Activated T-cell treated with anti-CD3 and anti-CD28 coated beads, Interleukin-2, amount 50 U/mL, for 1 hour (primary cell): ENCODE data around the gene SLC50A1.

Experiments used
- DNase-seq: peaks from one replicate; pipeline ENCODE4 v3.0.0-alpha.2; 2020

Gene SLC50A1

DNA sequence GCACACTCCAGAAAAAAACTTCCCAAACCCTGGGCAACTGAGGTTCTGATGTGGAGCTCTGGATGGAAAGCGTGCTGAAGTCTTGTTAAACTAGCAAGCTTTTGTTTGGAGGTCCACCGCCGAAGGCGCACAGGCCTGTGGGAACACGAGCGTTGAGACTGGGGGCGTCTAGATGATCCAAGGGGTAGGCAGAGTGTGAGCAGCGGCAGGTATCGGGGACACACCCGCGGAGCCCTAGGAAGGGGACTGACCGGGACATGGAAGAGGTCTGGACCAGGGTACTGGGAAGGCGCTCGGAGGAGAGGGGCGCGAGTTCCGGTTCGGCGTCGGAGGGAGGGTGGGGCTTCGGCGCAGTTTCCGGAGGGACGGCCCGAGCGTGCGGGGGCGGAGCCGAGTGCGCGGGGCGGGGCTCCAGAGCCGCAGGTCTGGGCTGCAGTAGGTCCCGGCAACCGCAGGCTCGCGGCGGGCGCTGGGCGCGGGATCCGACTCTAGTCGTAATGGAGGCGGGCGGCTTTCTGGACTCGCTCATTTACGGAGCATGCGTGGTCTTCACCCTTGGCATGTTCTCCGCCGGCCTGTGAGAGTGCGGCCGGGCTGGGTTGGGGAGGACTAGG is at the start of gene SLC50A1:
Gene SLC50A1, plus strand, starts transcription at position 438 of the 614 bp plus-strand sequence. Its CDS starts 60 bp downstream, at position 498.
- DNase-seq: peak; percentile 92

- DNase-seq: peak; percentile 88
These were observed 49.4 kb upstream of the SLC50A1 start for GRCh38 chr1:155086128-155086741.

DNA sequence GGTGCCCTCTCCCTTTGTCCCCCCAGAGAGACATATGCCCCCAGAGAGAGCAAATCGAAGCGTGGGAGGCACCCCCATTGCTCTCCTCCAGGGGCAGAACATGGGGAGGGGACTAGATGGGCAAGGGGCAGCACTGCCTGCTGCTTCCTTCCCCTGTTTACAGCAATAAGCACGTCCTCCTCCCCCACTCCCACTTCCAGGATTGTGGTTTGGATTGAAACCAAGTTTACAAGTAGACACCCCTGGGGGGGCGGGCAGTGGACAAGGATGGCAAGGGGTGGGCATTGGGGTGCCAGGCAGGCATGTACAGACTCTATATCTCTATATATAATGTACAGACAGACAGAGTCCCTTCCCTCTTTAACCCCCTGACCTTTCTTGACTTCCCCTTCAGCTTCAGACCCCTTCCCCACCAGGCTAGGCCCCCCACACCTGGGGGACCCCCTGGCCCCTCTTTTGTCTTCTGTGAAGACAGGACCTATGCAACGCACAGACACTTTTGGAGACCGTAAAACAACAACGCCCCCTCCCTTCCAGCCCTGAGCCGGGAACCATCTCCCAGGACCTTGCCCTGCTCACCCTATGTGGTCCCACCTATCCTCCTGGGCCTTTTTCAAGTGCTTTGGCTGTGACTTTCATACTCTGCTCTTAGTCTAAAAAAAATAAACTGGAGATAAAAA is 48.7 kb upstream of the SLC50A1 start:
- no peak for DNase-seq

GRCh38 chr1:155091071-155092051 is 44.3 kb upstream of the SLC50A1 start:
- DNase-seq: peak; percentile 83

DNA sequence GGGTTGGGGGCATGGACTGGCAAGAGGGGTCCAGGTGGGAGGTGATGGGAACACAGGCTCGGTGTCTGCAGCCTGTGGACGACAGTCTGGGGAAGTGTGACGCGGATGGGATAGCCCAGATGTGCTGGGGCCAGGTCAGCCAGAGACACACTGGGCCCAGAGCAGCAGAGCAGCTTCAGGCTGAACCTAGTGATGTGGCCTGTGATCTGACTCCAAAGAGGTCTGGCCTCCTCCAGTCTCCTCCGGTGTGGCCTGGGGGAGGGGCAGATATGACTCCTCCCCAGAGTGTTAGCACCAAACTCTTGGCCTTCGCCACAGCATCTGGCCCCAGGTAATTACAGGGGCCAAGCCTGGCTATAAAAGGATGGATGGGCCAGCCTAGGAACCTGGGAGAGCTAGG is 43.5 kb upstream of the SLC50A1 start:
- no peak for DNase-seq

DNA sequence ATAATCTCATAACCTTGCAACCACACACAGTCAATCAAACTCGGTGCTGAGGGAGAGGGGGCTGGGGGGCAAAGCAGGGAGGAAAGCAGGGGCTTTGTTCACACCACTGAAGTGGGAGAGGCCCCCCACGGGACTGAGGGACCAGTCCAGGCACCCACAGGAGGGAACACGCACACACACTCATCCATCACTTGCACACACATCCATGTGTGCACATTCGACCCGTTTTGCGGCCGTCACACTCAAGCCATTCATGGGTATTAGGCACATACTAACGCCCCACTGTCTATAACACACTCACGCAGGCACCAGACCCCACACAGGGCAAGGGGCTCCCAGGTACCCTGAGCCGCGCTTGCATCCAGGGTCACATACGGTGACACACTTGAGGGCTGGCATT is 43.0 kb upstream of the SLC50A1 start:
- no peak for DNase-seq

DNA sequence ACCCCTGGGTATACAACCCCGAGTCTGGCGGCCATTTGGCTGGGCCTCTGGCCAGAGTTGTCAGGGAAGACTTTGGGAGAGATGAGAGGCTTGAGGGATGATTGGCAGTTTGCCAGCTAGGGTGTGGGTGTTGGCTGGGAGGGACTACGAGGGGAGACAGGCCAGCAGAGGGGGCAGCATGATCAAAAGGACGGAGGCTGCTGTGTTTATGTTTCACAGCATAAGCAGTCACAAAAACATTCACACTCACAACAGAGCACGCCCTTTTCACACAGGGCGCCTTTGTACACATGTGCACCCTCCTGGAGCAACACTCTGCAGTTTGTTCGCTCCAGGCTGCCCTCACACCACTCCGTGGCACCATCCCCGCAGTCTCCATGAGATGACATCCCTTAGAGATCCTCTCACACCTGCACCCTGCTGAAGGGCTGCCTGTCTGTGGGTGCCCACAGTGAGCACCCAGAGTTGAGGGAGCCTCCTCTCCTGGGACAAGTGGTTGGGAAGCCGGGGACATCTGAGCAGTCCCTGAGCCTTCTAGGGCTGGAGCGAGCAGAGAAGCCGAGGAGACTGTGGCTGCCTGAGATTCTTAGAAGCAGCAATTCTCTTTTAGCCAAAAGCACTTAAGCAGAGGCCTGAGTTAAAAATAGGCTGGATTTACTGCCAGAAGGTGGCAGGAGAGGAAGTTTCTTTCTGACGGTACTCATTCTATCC is 41.6 kb upstream of the SLC50A1 start:
- no peak for DNase-seq

DNA sequence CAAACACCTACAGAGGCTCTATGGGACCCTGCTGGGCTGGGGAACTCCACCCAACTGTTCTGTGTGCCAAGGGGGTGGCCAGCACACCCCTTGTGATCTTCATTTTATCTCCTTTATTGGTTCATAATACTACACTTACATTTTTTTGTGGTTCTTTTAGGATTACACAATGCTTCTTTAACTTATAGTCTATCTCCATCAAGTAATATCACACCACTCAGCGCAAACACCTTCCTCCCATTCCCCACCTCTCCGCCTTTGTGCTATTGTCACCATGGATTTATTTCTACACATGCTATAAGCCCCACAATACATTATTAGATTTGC is 41.1 kb upstream of the SLC50A1 start:
- no peak for DNase-seq

GRCh38 chr1:155099331-155099730 is 36.3 kb upstream of the SLC50A1 start:
- DNase-seq: no peak

DNA sequence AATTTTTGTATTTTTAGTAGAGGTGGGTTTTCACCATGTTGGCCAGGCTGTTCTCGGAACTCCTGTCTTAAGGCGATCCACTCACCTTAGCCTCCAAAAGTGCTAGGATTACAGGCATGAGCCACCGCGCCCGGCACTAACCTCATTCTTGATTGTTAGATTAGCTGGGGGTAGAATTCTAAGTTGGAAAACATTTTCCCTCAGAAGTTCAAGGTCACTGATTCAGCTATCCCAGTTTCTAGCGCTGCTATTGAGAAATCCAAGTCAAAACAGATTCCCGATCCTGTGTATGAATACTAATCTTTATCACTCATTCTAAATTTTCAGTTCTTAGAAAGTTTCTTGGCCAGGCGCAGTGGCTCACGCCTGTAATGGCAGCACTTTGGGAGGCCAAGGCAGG is 32.3 kb upstream of the SLC50A1 start:
- DNase-seq: no peak

GRCh38 chr1:155104605-155105534 is 30.8 kb upstream of the SLC50A1 start:
- no peak for DNase-seq

DNA sequence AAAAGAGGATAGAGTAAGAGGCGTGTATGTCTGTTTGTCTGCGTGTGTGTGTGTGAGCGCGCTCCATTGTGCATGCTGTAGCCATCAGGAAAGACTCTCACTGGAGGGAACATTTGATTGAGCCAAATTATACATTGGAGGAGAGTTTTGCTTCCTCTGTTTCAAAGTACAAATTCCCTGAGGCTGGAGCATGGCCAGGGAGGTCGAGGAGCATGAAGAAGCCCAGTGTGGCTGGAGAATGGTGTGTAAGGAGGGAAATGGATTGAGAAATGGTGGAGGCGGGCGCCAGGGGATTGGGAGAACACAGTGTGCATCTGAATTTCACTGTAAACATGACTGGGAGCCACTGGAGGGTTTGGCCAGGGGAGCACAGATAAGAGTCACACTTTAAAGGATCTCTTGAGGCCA is 30.0 kb upstream of the SLC50A1 start:
- no peak for DNase-seq

DNA sequence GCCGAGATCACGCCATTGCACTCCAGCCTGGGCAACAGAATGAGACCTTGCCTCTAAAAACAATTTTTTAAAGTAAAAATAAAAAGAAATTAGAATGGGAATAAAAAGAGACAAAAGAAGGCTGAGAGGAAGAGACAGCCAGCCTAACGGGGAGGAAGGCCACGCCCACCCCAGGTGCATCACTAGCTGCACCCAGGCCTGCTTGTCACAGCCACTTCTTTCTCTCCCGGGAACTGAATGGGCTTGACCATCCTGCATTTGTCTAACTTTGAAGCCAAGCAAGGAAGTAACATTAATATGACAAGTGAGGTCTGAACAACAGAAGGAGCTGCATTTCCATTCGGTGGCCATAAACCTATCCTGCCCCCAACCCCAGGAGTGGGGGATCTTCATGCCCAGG is 28.8 kb upstream of the SLC50A1 start:
- no peak for DNase-seq

DNA sequence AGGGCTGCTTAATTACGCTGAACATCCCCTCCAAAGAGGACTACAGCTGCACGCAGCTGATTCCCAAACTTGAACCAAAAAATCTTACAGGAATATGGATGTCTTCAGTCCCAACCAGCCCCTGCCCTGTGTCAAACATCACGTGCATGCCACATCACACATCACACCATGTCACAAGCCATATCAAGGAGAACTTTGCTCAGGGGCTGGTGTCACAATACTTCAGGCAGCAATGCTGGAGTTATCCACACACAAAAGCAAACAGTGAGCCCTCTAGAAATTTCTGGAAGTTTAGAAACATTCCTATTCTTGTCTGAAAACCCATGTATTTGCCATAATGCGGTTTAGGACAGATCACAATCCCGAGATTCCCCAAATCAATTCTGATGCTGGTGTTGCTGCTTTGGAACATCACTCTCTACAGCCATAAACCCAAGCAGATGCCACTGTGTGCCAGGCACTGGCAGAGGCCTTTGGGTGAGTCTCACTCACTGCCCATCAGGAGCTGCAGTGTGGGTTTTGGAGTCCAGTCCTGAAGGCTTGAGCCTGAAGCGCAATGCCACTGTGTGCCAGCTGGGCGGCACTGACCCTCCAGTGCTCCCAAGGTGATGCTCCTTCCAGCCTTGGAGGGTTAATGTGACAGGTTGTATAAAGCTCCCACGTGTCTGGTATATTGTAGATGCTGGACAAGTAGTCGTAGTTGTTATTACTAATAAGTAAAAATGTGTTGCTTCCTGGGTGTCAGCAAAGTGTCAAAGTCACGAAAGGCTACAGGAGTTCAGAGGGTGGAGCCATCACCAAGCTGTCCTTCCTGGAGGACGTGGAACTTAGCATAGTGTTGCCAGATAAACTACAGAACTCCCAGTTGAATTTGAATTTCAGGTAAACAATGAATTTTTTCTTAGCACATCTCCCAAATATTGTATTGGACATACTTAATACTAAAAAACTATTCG is 28.1 kb upstream of the SLC50A1 start:
- DNase-seq: no peak

DNA sequence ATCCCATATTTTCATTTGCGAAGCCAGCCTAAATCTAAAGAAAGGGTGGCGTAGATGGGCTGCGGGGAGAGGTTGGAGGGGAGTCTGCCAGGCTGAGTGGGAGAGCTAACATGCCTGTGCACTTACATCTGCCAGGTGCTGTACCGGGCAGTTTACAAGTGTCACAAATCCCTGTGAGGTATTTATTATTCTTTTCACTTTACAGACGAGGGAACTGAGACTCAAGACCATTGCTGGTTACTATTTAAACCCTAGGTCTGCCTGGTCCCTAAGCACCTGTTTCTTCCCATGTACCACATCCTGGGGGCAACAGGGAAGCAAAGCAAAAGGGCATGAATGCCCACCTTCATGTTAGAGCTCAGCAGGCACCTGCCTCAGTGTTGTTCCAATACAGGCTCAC is 27.4 kb upstream of the SLC50A1 start:
- no peak for DNase-seq

DNA sequence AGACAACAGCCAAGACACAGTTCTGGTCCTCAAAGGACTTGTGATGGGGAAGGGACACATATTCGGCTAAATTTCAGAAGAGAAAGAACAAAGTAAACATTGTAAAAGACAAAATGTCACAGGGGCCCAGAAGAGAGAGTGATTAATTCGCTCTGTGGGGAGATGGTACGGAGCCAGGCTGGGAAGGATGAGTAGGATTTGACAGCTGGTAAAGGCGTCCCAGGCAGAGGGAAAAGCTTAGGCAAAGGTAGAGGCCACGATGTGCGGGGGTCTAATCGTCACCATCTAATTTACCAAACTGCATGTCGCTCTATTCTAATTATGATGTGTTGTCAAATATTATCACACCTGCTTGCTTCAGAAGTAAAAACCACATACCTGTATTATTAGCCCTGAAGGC is 25.3 kb upstream of the SLC50A1 start:
- DNase-seq: no peak

- no peak for DNase-seq
These were observed 24.8 kb upstream of the SLC50A1 start for GRCh38 chr1:155110826-155111225.

DNA sequence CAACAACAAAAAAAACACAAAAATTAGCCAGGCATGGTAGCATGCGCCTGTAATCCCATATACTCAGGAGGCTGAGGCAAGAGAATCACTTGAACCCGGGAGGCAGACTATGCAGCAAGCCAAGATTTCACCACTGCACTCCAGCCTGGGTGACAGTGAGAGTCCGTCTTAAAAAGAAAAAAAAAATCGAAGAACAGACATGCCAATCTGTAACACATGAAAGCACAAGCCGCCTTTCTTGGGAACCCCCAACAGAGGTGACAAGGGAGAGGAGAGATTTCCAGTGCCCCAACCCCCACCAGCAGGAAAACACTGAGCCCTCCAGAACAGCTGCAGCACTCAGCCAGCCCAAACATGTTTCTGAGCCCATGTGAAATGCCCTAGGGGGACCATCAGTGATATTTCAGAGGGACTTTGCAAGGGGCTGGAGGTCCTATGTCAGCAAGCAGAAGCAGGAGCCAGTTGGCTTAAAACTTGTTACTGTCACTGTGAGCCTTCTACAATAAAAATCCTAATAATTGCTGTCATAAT is 22.1 kb upstream of the SLC50A1 start:
- no peak for DNase-seq

DNA sequence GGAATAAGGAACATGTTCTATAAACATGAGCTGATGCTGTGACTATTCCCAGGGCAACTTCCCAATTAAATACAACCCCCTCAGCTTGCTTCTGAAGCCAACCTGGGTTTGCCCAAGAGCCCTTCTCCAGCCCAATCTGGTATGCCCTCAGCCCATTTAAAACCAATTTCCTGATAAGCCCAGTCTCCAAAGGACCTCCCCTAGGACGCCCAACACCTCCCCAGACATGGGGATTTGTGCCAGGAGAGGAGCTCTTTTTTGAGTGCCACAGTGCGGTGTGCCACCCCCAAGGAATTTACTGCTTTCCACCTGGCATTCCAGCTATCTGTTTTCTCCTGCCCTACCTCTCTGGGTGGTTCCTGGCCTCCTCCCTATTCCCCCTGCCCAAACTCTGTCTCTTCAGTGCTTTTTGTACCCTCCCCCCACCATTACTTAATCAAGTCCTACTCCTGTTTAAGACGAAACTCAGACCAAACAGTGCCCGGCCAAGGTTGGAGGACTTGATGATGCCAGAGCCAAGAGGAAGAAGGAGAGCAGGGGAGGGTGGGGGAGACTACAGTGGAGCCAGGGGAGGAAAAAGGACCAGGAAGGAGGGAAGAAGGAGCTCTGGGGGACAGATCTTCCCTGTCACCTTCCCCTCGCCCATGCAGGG is 19.4 kb upstream of the SLC50A1 start:
- DNase-seq: no peak

- DNase-seq: no peak
These were observed 18.0 kb upstream of the SLC50A1 start for GRCh38 chr1:155117610-155118009.
